GM23338 (cell line): ENCODE results near the gene LAT. TPM values are rescaled to one million over a fixed set of nuclear protein-coding genes. Genes with fewer than 3 reads are reported as not detected.

Source experiments
- ATAC-seq: fragments of 200-7000 bp; cut with Tn5 transposase; 3 replicates; pipeline ENCODE4 v1.9.1; 2020
- DNase-seq: peaks from one replicate; pipeline ENCODE4 v3.0.0-alpha.2; 2015; ENCODE audit warnings: low spot score
- H2AFZ ChIP-seq: fragments of 200-600 bp; sonication (generic); 2 replicates; pipeline ENCODE4 v1.8.0; 2016; ENCODE audit warnings: antibody characterized with exemption, mild to moderate bottlenecking, moderate library complexity
- H3F3A ChIP-seq: fragments of 200-600 bp; sonication (generic); replicated peaks from 2 replicates; pipeline ENCODE4 v1.8.0; 2017; ENCODE audit warnings: antibody characterized with exemption, mixed run types, low read depth
- H3K27ac ChIP-seq: fragments of 200-600 bp; sonication (generic); 2 replicates; pipeline ENCODE4 v1.6.1; 2016; ENCODE audit warnings: low read depth
- H3K27me3 ChIP-seq: fragments of 200-600 bp; sonication (generic); 2 replicates; pipeline ENCODE4 v1.8.0; 2016; ENCODE audit warnings: mild to moderate bottlenecking, mixed run types, moderate library complexity; ENCODE audit not compliant: insufficient read depth
- H3K36me3 ChIP-seq: fragments of 200-600 bp; sonication (generic); 2 replicates; pipeline ENCODE4 v1.8.0; 2016; ENCODE audit warnings: mild to moderate bottlenecking; ENCODE audit not compliant: insufficient read depth
- H3K4me1 ChIP-seq: fragments of 200-600 bp; sonication (generic); 2 replicates; pipeline ENCODE4 v1.8.0; 2016; ENCODE audit warnings: mild to moderate bottlenecking, moderate library complexity; ENCODE audit not compliant: insufficient read depth
- H3K4me2 ChIP-seq: fragments of 200-600 bp; sonication (generic); 2 replicates; pipeline ENCODE4 v1.7.1; 2017; ENCODE audit warnings: mixed run types
- H3K4me3 ChIP-seq: fragments of 200-600 bp; sonication (generic); 2 replicates; pipeline ENCODE4 v1.6.1; 2016; ENCODE audit warnings: mixed run types
- H3K79me2 ChIP-seq: fragments of 200-600 bp; sonication (generic); replicated peaks from 2 replicates; pipeline ENCODE4 v1.8.0; 2017; ENCODE audit warnings: mild to moderate bottlenecking; ENCODE audit not compliant: insufficient read depth
- H3K9me2 ChIP-seq: fragments of 200-600 bp; sonication (generic); 2 replicates; pipeline ENCODE4 v1.8.0; 2017; ENCODE audit not compliant: insufficient read depth
- H4K20me1 ChIP-seq: fragments of 200-600 bp; sonication (generic); replicated peaks from 2 replicates; pipeline ENCODE4 v1.8.0; 2017; ENCODE audit warnings: mild to moderate bottlenecking; ENCODE audit not compliant: insufficient read depth
- H3K27ac Mint-ChIP-seq: 2 replicates; pipeline ENCODE4 v1.8.0; 2020; ENCODE audit warnings: inconsistent platforms, mild to moderate bottlenecking, moderate library complexity, mixed read lengths
- H3K27me3 Mint-ChIP-seq: 3 replicates; pipeline ENCODE4 v1.8.0; 2022; ENCODE audit warnings: low read depth, mild to moderate bottlenecking, moderate library complexity, mixed read lengths, inconsistent platforms; ENCODE audit not compliant: insufficient read depth, poor library complexity
- H3K36me3 Mint-ChIP-seq: 3 replicates; pipeline ENCODE4 v1.8.0; 2021; ENCODE audit warnings: low read depth, mild to moderate bottlenecking, inconsistent platforms, moderate library complexity, mixed read lengths
- H3K4me1 Mint-ChIP-seq: 3 replicates; pipeline ENCODE4 v1.8.0; 2020; ENCODE audit warnings: mild to moderate bottlenecking, inconsistent platforms, mixed read lengths
- H3K4me3 Mint-ChIP-seq: 3 replicates; pipeline ENCODE4 v1.8.0; 2021; ENCODE audit warnings: moderate library complexity, mild to moderate bottlenecking, inconsistent platforms, mixed read lengths
- H3K9me3 Mint-ChIP-seq: 3 replicates; pipeline ENCODE4 v1.8.0; 2020; ENCODE audit warnings: moderate library complexity, mild to moderate bottlenecking, inconsistent platforms, mixed read lengths
- CTCF ChIP-seq, 2 experiments: fragments of 200-600 bp in 1 of 2; sonication (generic) in 1 of 2; conservative IDR thresholded peaks; 2 replicates each; pipeline versions ENCODE4 v1.5.1 to v1.6.1; 2016 to 2017; ENCODE audit warnings: antibody characterized with exemption in 2 of 2, low read depth in 2 of 2, mild to moderate bottlenecking in 2 of 2, moderate library complexity in 1 of 2
- EZH2phosphoT487 ChIP-seq: fragments of 200-600 bp; sonication (generic); IDR thresholded peaks from one replicate; pipeline ENCODE4 v1.8.1; 2018; ENCODE audit warnings: antibody characterized with exemption; ENCODE audit not compliant: unreplicated experiment
- NANOG ChIP-seq: IDR thresholded peaks from 2 replicates; pipeline ENCODE4 v1.6.1; 2016; ENCODE audit warnings: antibody characterized with exemption, borderline replicate concordance
- POLR2AphosphoS5 ChIP-seq: IDR thresholded peaks from 2 replicates; pipeline ENCODE4 v1.6.1; 2016; ENCODE audit warnings: antibody characterized with exemption, low read depth
- REST ChIP-seq: IDR thresholded peaks from one replicate; pipeline ENCODE4 v1.6.1; 2018; ENCODE audit warnings: antibody characterized with exemption; ENCODE audit not compliant: unreplicated experiment
- STAT1 ChIP-seq: IDR thresholded peaks from one replicate; pipeline ENCODE4 v1.6.1; 2016; ENCODE audit warnings: antibody characterized with exemption; ENCODE audit not compliant: unreplicated experiment
- ZNF331 ChIP-seq: fragments of 250-450 bp; sonication (Bioruptor Pico); IDR thresholded peaks from 2 replicates; pipeline ENCODE4 v1.5.0; 2020; ENCODE audit warnings: low read depth, mild to moderate bottlenecking, moderate library complexity
- polyA plus RNA-seq: library from polyadenylated mRNA; unstranded; fragments of >200 nt; fragmentation: Nextera tagmentation; extraction: Ambion mirVana; gene quantifications from 2 replicates; pipeline ENCODE4 v1.2.1, GENCODE V29; 2016
- total RNA-seq: library from RNA; depleted of rRNA; stranded (reverse); fragments of >200 nt; shearing (Covaris generic); gene quantifications from 2 replicates; pipeline ENCODE4 v1.2.3, GENCODE V29; 2014

LAT gene
- total and polyA plus RNA-seq, 2 experiments from 2014 or later = 2.2 to 2.4 TPM

GRCh38 chr16:28943281-28943680, 41.6 kb upstream of the LAT start (continued):
- TF ChIP-seq REST (no peak), CTCF (conservative IDR thresholded peaks at IDR 0.05; ENCODE audit: low read depth in 2 of 2) (no peak)

GRCh38 chr16:28946681-28947080, 38.2 kb upstream of the LAT start:
- Mint-ChIP-seq H3K9me3 (no peaks in the 10 kb centered on the region; the same call in 2 of the 3 replicates), H3K27ac (no peak overlapping the region), H3K27me3 (peaks cover 18% of the 10 kb centered on the region), H3K36me3 (peaks cover 8% of the 10 kb centered on the region; the same call in 2 of the 3 replicates), H3K4me3 (no peak overlapping the region), H3K4me1 (peaks cover 7% of the 10 kb centered on the region; the same call in 2 of the 3 replicates)
- no peak overlapping the region for H3K27ac ChIP-seq
- no peaks in the 10 kb centered on the region for H3K36me3 ChIP-seq
- no peaks in the 10 kb centered on the region for H3K27me3 ChIP-seq
- H3K4me2 ChIP-seq = no peak overlapping the region
- no peak overlapping the region for H3K4me3 ChIP-seq
- no peaks in the 10 kb centered on the region for H3K4me1 ChIP-seq
- DNase-seq (no peak), ATAC-seq (no peak)
- H3F3A ChIP-seq = peaks cover 2% of the 10 kb centered on the region; the same call in 1 of the 2 replicates
- H2AFZ ChIP-seq = no peak overlapping the region
- no peaks in the 10 kb centered on the region for H3K9me2 ChIP-seq
- peaks cover 7% of the 10 kb centered on the region for H3K79me2 ChIP-seq
- no peaks in the 10 kb centered on the region for H4K20me1 ChIP-seq
- no peak for TF ChIP-seq POLR2AphosphoS5
- TF ChIP-seq REST = no peak
- no peak for TF ChIP-seq STAT1
- no peak for TF ChIP-seq ZNF331
- TF ChIP-seq CTCF (conservative IDR thresholded peaks at IDR 0.05; ENCODE audit: low read depth in 2 of 2) = no peak
- TF ChIP-seq NANOG = no peak
- TF ChIP-seq EZH2phosphoT487 = no peak
